CD4-positive, alpha-beta memory T cell (primary cell): Measurements from ENCODE around the gene IGF2BP2. TPM values are rescaled to one million over a fixed set of nuclear protein-coding genes. Genes with fewer than 3 reads are reported as not detected.

Experiments
- CTCF ChIA-PET: fragments of 350-600 bp; sonication (Branson Sonifier 250); formaldehyde crosslinking; loops from one replicate; lab custom pipeline; 2021; ENCODE audit warnings: inconsistent platforms; ENCODE audit not compliant: partially characterized antibody; lab: Charles Lee
- POLR2A ChIA-PET: fragments of 350-600 bp; sonication (Branson Sonifier 250); formaldehyde crosslinking; loops from one replicate; lab custom pipeline; 2021; ENCODE audit not compliant: partially characterized antibody; lab: Charles Lee
- DNase-seq, 5 donors: peaks; one replicate each; pipeline versions ENCODE4 v3.0.0 to v3.0.0-alpha.2; 2020 to 2022; ENCODE audit warnings: mixed read lengths in 1 of 5
- H3K27ac ChIP-seq: one replicate; pipeline ENCODE4 v1.7.0; 2013; ENCODE audit warnings: low read depth, low read length
- H3K27me3 ChIP-seq: 2 replicates; pipeline ENCODE4 v1.7.0; 2013; ENCODE audit warnings: mild to moderate bottlenecking, low read length, moderate library complexity; ENCODE audit not compliant: insufficient read depth
- H3K36me3 ChIP-seq: 2 replicates; pipeline ENCODE4 v1.7.0; 2013; ENCODE audit warnings: mild to moderate bottlenecking, low read length, moderate library complexity; ENCODE audit not compliant: insufficient read depth
- H3K4me1 ChIP-seq: 2 replicates; pipeline ENCODE4 v1.7.0; 2013; ENCODE audit warnings: mild to moderate bottlenecking, low read length, moderate library complexity; ENCODE audit not compliant: insufficient read depth
- H3K4me3 ChIP-seq, 2 donors: one replicate each; pipeline ENCODE4 v1.7.0; 2013; ENCODE audit warnings: low read length in 2 of 2, mild to moderate bottlenecking in 1 of 2
- H3K9me3 ChIP-seq, 2 donors: one replicate each; pipeline ENCODE4 v1.7.0; 2013; ENCODE audit warnings: low read length in 2 of 2, control low read depth in 1 of 2; ENCODE audit not compliant: control insufficient read depth in 1 of 2
- H3K27ac Mint-ChIP-seq, 7 donors: one replicate each; pipeline ENCODE4 v1.8.0; 2020 to 2021; ENCODE audit warnings: mixed read lengths in 7 of 7, mild to moderate bottlenecking in 6 of 7, inconsistent platforms in 3 of 7, moderate library complexity in 3 of 7
- H3K27me3 Mint-ChIP-seq, 2 donors: one replicate each; pipeline ENCODE4 v1.8.0; 2020 to 2021; ENCODE audit warnings: mixed read lengths in 2 of 2
- H3K36me3 Mint-ChIP-seq, 2 donors: one replicate each; pipeline ENCODE4 v1.8.0; 2020 to 2021; ENCODE audit warnings: mixed read lengths in 2 of 2, inconsistent platforms in 1 of 2, mild to moderate bottlenecking in 1 of 2
- H3K4me1 Mint-ChIP-seq, 4 donors: one replicate each; pipeline ENCODE4 v1.8.0; 2020 to 2021; ENCODE audit warnings: mixed read lengths in 4 of 4, mild to moderate bottlenecking in 1 of 4
- H3K4me3 Mint-ChIP-seq, 8 donors: one replicate each; pipeline ENCODE4 v1.8.0; 2020 to 2021; ENCODE audit warnings: mixed read lengths in 8 of 8, mild to moderate bottlenecking in 7 of 8, moderate library complexity in 6 of 8, inconsistent platforms in 3 of 8
- H3K9me3 Mint-ChIP-seq, 8 donors: one replicate each; pipeline ENCODE4 v1.8.0; 2020 to 2021; ENCODE audit warnings: mixed read lengths in 8 of 8, mild to moderate bottlenecking in 5 of 8, inconsistent platforms in 3 of 8, moderate library complexity in 1 of 8
- intact Hi-C: fragments of 100-400 bp; cut with micrococcal nuclease; formaldehyde crosslinking; loops from one replicate; pipeline ENCODE4 v1.15.1; 2023
- polyA plus RNA-seq, 2 donors: library from polyadenylated mRNA; unstranded; fragments of 300-500 nt; fragmentation: Illumina TruSeq; gene quantifications; one replicate each; pipeline ENCODE4 v1.2.3, GENCODE V29; 2021
- total RNA-seq, 2 experiments: library from RNA; stranded (reverse); gene quantifications; one replicate each; pipeline ENCODE4 v1.2.3, GENCODE V29; 2021

The IGF2BP2 gene
- total RNA-seq (not detected), polyA plus RNA-seq (not detected)

DNA sequence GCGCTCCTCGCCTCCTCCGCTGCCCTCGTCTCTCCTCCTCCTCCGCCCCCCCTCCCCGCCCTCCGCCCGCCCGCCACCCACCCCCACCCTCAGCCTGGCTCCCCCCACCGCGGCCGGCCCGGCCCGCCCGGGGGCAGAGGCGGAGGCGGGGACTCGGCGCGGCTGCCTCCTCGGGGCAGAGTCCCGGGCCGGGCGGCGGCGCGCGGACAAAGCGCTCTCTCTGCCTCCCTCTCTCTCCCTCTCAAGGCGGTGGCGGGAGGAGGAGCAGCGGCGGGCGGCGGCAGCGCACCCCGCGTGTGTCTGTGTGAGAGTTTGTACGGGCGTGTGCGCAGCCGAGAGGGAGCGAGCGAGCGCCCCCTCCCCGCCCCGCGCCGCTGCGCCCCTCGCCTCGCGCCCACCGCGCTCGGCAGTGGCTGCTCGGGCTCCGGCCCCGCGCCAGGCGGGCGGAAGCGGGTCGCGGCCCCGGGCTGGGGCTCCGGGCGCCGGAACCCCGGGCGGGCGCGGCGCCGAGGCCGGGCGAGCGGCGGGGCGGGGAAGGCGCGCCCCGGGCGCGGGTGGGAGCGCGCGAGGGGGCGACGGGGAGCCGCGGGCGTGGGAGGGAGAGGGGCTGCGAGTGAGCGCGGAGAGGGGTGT, at the start of gene IGF2BP2:
Gene IGF2BP2, minus strand, starts transcription at position 37 of the 633 bp plus-strand sequence. CDS start 82 bp downstream, outside the sequence.
- intact Hi-C loops = loop anchor here (10.0 kb wide), 1 partner anchor 110 kb away; the partner anchor contains the start of gene TRA2B
- Mint-ChIP-seq H3K36me3 (peaks cover 0 to 1% of the 10 kb centered on the region in 2 donors), H3K27ac (peak within 1 kb of the TSS in 1 of 7 donors; percentile 80), H3K4me1 (peaks cover 5 to 21% (median 11%) of the 10 kb centered on the region in 4 donors), H3K9me3 (peaks cover 0 to 5% (median under 1%) of the 10 kb centered on the region in 8 donors), H3K27me3 (peaks cover 44 to 57% of the 10 kb centered on the region in 2 donors), H3K4me3 (peak within 1 kb of the TSS; percentile 80 to 89 (median 82))
- CTCF ChIA-PET = no interaction called here
- DNase-seq = peak; percentile 25 to 46 (median 34)
- no peaks in the 10 kb centered on the region for H3K9me3 ChIP-seq
- peak within 1 kb of the TSS in 1 of 2 donors; percentile 38 for H3K4me3 ChIP-seq
- H3K36me3 ChIP-seq = no peaks in the 10 kb centered on the region
- peaks cover 21% of the 10 kb centered on the region for H3K27me3 ChIP-seq
- H3K27ac ChIP-seq = no peak within 1 kb of the TSS
- POLR2A ChIA-PET = no interaction called here
- H3K4me1 ChIP-seq = peaks cover 12% of the 10 kb centered on the region

DNA sequence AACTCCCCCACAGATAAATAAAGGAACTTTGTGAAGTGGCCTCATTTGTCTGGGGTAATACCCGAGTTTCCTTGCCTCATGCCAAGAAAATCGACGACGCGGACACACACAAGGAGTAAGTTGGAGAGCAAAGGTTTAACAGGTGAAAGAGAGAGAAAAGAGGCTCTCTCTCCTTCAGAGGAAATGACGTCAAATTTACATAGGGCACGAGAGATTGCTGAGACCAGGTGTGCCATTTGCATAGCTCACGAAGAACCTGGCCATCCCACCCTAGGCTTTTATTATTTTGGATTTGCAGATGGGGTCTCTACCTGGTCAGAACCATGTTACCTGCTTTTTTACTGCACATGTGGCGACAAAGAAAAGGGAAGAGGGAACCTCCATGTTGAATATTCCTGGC, 49.3 kb upstream of the IGF2BP2 start:
- H3K27ac Mint-ChIP-seq = no peak overlapping the region
- ChIA-PET CTCF (interaction anchor here (0.6 kb wide), 1 partner anchor 384 kb away, joined by 3 read pairs; no protein-coding TSS in a partner anchor), POLR2A (no interaction called here)
- H3K4me1 Mint-ChIP-seq = no peaks in the 10 kb centered on the region
- Histone ChIP-seq H3K4me1 (no peaks in the 10 kb centered on the region), H3K27ac (no peak overlapping the region), H3K4me3 (no peak overlapping the region), H3K27me3 (no peaks in the 10 kb centered on the region), H3K9me3 (no peaks in the 10 kb centered on the region), H3K36me3 (no peaks in the 10 kb centered on the region)
- intact Hi-C loops = no loop called here
- H3K9me3 Mint-ChIP-seq = no peaks in the 10 kb centered on the region
- no peak overlapping the region for H3K4me3 Mint-ChIP-seq
- peaks cover 9 to 12% of the 10 kb centered on the region in 2 donors for H3K27me3 Mint-ChIP-seq
- no peaks in the 10 kb centered on the region for H3K36me3 Mint-ChIP-seq
- DNase-seq = no peak

DNA sequence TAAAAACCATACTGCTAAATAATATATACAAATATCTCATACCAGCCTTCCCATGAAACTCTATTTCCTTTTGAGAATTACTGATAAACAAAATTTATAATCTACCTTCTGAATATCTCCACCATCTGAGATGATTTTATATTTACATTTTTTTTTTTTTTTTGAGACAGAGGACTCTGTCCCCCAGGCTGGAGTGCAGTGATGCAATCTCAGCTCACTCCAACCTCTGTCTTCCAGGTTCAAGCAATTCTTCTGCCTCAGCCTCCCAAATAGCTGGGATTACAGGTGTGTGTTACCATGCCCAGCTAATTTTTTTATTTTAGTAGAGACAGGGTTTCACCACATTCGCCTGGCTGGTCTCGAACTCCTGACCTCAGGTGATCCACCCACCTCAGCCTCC, 42.8 kb upstream of the IGF2BP2 start:
- Histone ChIP-seq H3K9me3 (no peaks in the 10 kb centered on the region), H3K27ac (no peak overlapping the region), H3K36me3 (no peaks in the 10 kb centered on the region), H3K4me3 (no peak overlapping the region), H3K4me1 (no peaks in the 10 kb centered on the region), H3K27me3 (no peaks in the 10 kb centered on the region)
- no peak for DNase-seq
- Mint-ChIP-seq H3K9me3 (no peaks in the 10 kb centered on the region), H3K27me3 (peaks cover 7 to 12% of the 10 kb centered on the region in 2 donors), H3K4me3 (no peak overlapping the region), H3K27ac (no peak overlapping the region), H3K4me1 (no peaks in the 10 kb centered on the region), H3K36me3 (no peaks in the 10 kb centered on the region)
- intact Hi-C loops = no loop called here
- POLR2A ChIA-PET = no interaction called here
- CTCF ChIA-PET = interaction anchor here (0.7 kb wide), 1 partner anchor 90 kb away, joined by 3 read pairs; no protein-coding TSS in a partner anchor

DNA sequence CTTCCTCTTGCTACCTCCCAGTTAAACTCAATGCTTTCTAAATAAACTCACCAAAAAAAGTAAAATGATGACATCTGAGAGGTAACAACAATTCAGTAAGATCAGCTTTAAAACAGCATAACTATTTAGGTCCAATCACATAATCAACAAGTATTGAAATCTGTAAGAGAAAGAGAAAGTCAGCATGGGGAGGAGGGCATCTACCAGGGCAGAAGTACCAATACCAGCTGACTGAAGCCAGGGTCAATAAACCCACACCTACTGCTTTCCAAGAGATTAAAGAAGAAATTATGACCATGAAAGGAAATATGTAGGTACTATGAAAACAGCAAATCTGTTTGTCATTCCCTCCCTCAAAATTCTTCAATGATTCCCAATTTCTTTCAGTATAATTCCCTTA, 42.2 kb upstream of the IGF2BP2 start:
- H3K27ac ChIP-seq = no peak overlapping the region
- peaks cover 7 to 12% of the 10 kb centered on the region in 2 donors for H3K27me3 Mint-ChIP-seq
- H3K4me3 Mint-ChIP-seq = no peak overlapping the region
- intact Hi-C loops = no loop called here
- no peaks in the 10 kb centered on the region for H3K9me3 Mint-ChIP-seq
- no peaks in the 10 kb centered on the region for H3K27me3 ChIP-seq
- H3K36me3 Mint-ChIP-seq = no peaks in the 10 kb centered on the region
- no peaks in the 10 kb centered on the region for H3K36me3 ChIP-seq
- POLR2A ChIA-PET = no interaction called here
- no peak overlapping the region for H3K27ac Mint-ChIP-seq
- no peak overlapping the region for H3K4me3 ChIP-seq
- no peaks in the 10 kb centered on the region for H3K9me3 ChIP-seq
- CTCF ChIA-PET = no interaction called here
- H3K4me1 ChIP-seq = no peaks in the 10 kb centered on the region
- no peak for DNase-seq
- H3K4me1 Mint-ChIP-seq = no peaks in the 10 kb centered on the region

DNA sequence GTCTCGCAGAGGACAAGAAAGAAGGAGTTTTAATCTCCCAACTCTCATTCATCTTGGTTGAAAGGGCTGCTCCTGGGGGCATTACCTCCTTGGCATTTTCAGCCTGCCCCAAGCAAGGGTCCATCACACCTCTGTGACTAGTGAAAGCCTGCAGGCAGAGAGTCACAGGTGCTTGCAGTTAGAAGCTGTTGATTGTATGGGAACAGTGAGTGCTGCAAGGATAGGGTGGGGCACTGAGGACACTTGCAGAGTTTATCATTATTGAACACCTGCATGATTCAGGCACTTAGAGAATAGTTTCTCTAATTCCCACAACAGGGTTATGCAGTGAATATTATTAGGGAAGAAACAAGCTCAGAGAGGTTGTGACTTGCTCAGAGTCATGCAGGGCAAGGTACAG, 41.7 kb upstream of the IGF2BP2 start:
- Mint-ChIP-seq H3K9me3 (no peaks in the 10 kb centered on the region), H3K27ac (no peak overlapping the region), H3K27me3 (peaks cover 7 to 11% of the 10 kb centered on the region in 2 donors), H3K4me1 (no peaks in the 10 kb centered on the region), H3K4me3 (no peak overlapping the region), H3K36me3 (no peaks in the 10 kb centered on the region)
- H3K36me3 ChIP-seq = no peaks in the 10 kb centered on the region
- no peaks in the 10 kb centered on the region for H3K27me3 ChIP-seq
- ChIA-PET POLR2A (no interaction called here), CTCF (no interaction called here)
- H3K4me1 ChIP-seq = no peaks in the 10 kb centered on the region
- no peak overlapping the region for H3K27ac ChIP-seq
- intact Hi-C loops = no loop called here
- no peaks in the 10 kb centered on the region for H3K9me3 ChIP-seq
- no peak for DNase-seq
- no peak overlapping the region for H3K4me3 ChIP-seq

DNA sequence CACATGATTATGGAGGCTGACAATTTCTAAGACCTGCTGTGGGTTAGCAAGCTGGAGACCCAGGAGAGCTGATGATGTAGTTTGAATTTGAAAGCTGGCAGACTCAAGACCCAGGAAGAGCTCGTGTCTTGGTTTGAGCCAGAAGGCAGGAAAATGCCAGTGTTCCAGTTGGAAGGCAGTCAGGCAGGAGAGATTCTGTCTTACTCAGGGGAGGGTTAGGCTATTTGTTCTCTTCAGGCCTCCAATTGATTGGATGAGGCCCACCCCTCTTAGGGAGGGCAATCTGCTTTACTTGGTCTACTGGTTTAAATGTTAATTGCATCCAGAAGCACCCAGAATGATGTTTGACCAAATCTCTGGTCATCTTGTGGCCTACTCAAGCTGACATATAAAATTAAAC, 40.4 kb upstream of the IGF2BP2 start:
- H3K27ac ChIP-seq = no peak overlapping the region
- no peaks in the 10 kb centered on the region for H3K9me3 ChIP-seq
- ChIA-PET CTCF (no interaction called here), POLR2A (no interaction called here)
- Mint-ChIP-seq H3K27me3 (peaks cover 7 to 10% of the 10 kb centered on the region in 2 donors), H3K4me3 (no peak overlapping the region), H3K9me3 (no peaks in the 10 kb centered on the region), H3K27ac (no peak overlapping the region), H3K4me1 (no peaks in the 10 kb centered on the region), H3K36me3 (no peaks in the 10 kb centered on the region)
- H3K27me3 ChIP-seq = no peaks in the 10 kb centered on the region
- DNase-seq = no peak
- intact Hi-C loops = no loop called here
- no peaks in the 10 kb centered on the region for H3K36me3 ChIP-seq
- H3K4me3 ChIP-seq = no peak overlapping the region
- no peaks in the 10 kb centered on the region for H3K4me1 ChIP-seq

DNA sequence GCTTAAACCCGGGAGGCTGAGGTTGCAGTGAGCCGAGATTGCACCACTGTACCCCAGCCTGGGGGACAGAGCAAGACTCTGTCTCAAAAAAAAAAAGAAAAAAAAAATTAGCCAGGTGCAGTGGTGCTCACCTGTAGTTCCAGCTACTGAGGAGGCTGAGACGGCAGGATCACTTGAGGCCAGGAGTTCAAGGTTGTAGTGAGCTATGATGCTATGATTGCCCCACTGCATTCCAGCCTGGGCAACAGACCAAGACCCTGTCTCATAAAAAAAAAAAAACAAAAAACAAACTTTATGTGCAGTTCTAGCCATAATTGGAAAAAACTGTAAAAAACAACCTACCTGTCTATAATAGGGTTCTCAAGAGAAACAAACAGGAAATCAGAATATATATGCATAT, 39.9 kb upstream of the IGF2BP2 start:
- ChIA-PET CTCF (no interaction called here), POLR2A (no interaction called here)
- no peak for DNase-seq
- Histone ChIP-seq H3K4me1 (no peaks in the 10 kb centered on the region), H3K27me3 (no peaks in the 10 kb centered on the region), H3K4me3 (no peak overlapping the region), H3K9me3 (no peaks in the 10 kb centered on the region), H3K36me3 (no peaks in the 10 kb centered on the region), H3K27ac (no peak overlapping the region)
- Mint-ChIP-seq H3K27ac (no peak overlapping the region), H3K9me3 (no peaks in the 10 kb centered on the region), H3K4me3 (no peak overlapping the region), H3K36me3 (no peaks in the 10 kb centered on the region), H3K4me1 (no peaks in the 10 kb centered on the region), H3K27me3 (peaks cover 7 to 10% of the 10 kb centered on the region in 2 donors)
- intact Hi-C loops = no loop called here
